CD4-positive, CD25-positive, alpha-beta regulatory T cell (primary cell): Measurements from ENCODE around the gene MACROD2. TPM values are rescaled to one million over a fixed set of nuclear protein-coding genes. Genes with fewer than 3 reads are reported as not detected.

ENCODE experiments used
- ATAC-seq, 2 donors: fragments of 150-1000 bp; cut with Tn5 transposase; one replicate each; pipeline ENCODE4 v1.10.0; 2021; ENCODE audit warnings: low read depth in 2 of 2, moderate number of reproducible peaks in 2 of 2, moderate library complexity in 1 of 2
- DNase-seq, 3 donors: peaks; one replicate each; pipeline versions ENCODE4 v3.0.0 to v3.0.0-alpha.2; 2012 to 2022; ENCODE audit warnings: mixed read lengths in 1 of 3
- H3K27ac ChIP-seq: one replicate; pipeline ENCODE4 v1.7.0; 2013; ENCODE audit warnings: mild to moderate bottlenecking, low read length; ENCODE audit not compliant: insufficient read depth, poor library complexity, severe bottlenecking
- H3K27me3 ChIP-seq: one replicate; pipeline ENCODE4 v1.7.0; 2013; ENCODE audit warnings: low read length; ENCODE audit not compliant: control insufficient read depth, insufficient read depth
- H3K36me3 ChIP-seq: one replicate; pipeline ENCODE4 v1.7.0; 2013; ENCODE audit warnings: mild to moderate bottlenecking, low read length, moderate library complexity; ENCODE audit not compliant: control insufficient read depth, insufficient read depth
- H3K4me1 ChIP-seq: 2 replicates; pipeline ENCODE4 v1.7.0; 2013; ENCODE audit warnings: mild to moderate bottlenecking, low read length; ENCODE audit not compliant: insufficient read depth, control insufficient read depth, poor library complexity, severe bottlenecking
- H3K4me3 ChIP-seq: one replicate; pipeline ENCODE4 v1.7.0; 2013; ENCODE audit warnings: low read depth, mild to moderate bottlenecking, low read length, moderate library complexity
- H3K9me3 ChIP-seq, 2 experiments: 1 replicate in 1 of 2; 2 replicates in 1 of 2; pipeline ENCODE4 v1.7.0; 2013; ENCODE audit warnings: low read length in 2 of 2, mild to moderate bottlenecking in 1 of 2, moderate library complexity in 1 of 2; ENCODE audit not compliant: control insufficient read depth in 2 of 2
- H3K27ac Mint-ChIP-seq, 3 donors: one replicate each; pipeline ENCODE4 v1.8.0; 2020 to 2022; ENCODE audit warnings: mild to moderate bottlenecking in 3 of 3, mixed read lengths in 3 of 3, moderate library complexity in 2 of 3
- H3K27me3 Mint-ChIP-seq: one replicate; pipeline ENCODE4 v1.8.0; 2022; ENCODE audit warnings: mild to moderate bottlenecking, mixed read lengths
- H3K36me3 Mint-ChIP-seq: one replicate; pipeline ENCODE4 v1.8.0; 2020; ENCODE audit warnings: mixed read lengths
- H3K4me1 Mint-ChIP-seq, 4 donors: one replicate each; pipeline ENCODE4 v1.8.0; 2020 to 2022; ENCODE audit warnings: mixed read lengths in 4 of 4, mild to moderate bottlenecking in 1 of 4
- H3K4me3 Mint-ChIP-seq, 4 donors: one replicate each; pipeline ENCODE4 v1.8.0; 2020 to 2022; ENCODE audit warnings: mild to moderate bottlenecking in 4 of 4, mixed read lengths in 4 of 4, moderate library complexity in 3 of 4
- H3K9me3 Mint-ChIP-seq, 7 donors: one replicate each; pipeline ENCODE4 v1.8.0; 2020 to 2022; ENCODE audit warnings: mixed read lengths in 7 of 7, mild to moderate bottlenecking in 3 of 7, moderate library complexity in 2 of 7
- polyA plus RNA-seq, 4 donors: library from polyadenylated mRNA; unstranded; fragments of 300-500 nt; fragmentation: Illumina TruSeq; gene quantifications; one replicate each; pipeline ENCODE4 v1.2.3, GENCODE V29; 2021
- total RNA-seq: library from RNA; stranded (reverse); gene quantifications from one replicate; pipeline ENCODE4 v1.2.3, GENCODE V29; 2022

The MACROD2 gene
- total and polyA plus RNA-seq, 5 donors from 2014 or later: 1.4 TPM; not detected in 4

- Mint-ChIP-seq H3K36me3 (no peaks in the 10 kb centered on the region), H3K4me1 (no peaks in the 10 kb centered on the region), H3K27ac (no peak overlapping the region), H3K27me3 (no peaks in the 10 kb centered on the region), H3K9me3 (peaks cover 2 to 27% (median 6%) of the 10 kb centered on the region in 7 donors), H3K4me3 (no peak overlapping the region)
- no peak overlapping the region for H3K4me3 ChIP-seq
- no peaks in the 10 kb centered on the region for H3K9me3 ChIP-seq
- no peaks in the 10 kb centered on the region for H3K27me3 ChIP-seq
- H3K27ac ChIP-seq: no peak overlapping the region
- no peak for DNase-seq
- no peak for ATAC-seq
- H3K4me1 ChIP-seq: no peaks in the 10 kb centered on the region
- H3K36me3 ChIP-seq: no peaks in the 10 kb centered on the region
These were observed 1868.4 kb downstream of the MACROD2 start for GRCh38 chr20:15863735-15864134.

GRCh38 chr20:15865553-15865952, 1870.2 kb downstream of the MACROD2 start:
- Mint-ChIP-seq H3K9me3 (peaks cover 0 to 31% (median 3%) of the 10 kb centered on the region in 7 donors), H3K27ac (no peak overlapping the region), H3K36me3 (no peaks in the 10 kb centered on the region), H3K4me1 (no peaks in the 10 kb centered on the region), H3K27me3 (no peaks in the 10 kb centered on the region), H3K4me3 (no peak overlapping the region)
- no peaks in the 10 kb centered on the region for H3K9me3 ChIP-seq
- ATAC-seq: no peak
- DNase-seq: no peak
- H3K4me1 ChIP-seq: no peaks in the 10 kb centered on the region
- H3K36me3 ChIP-seq: no peaks in the 10 kb centered on the region
- H3K27ac ChIP-seq: no peak overlapping the region
- no peaks in the 10 kb centered on the region for H3K27me3 ChIP-seq
- no peak overlapping the region for H3K4me3 ChIP-seq

GRCh38 chr20:15866916-15867730, 1871.8 kb downstream of the MACROD2 start:
- no peak for ATAC-seq
- Histone ChIP-seq H3K27ac (no peak overlapping the region), H3K36me3 (no peaks in the 10 kb centered on the region), H3K4me1 (no peaks in the 10 kb centered on the region), H3K9me3 (no peaks in the 10 kb centered on the region), H3K27me3 (no peaks in the 10 kb centered on the region), H3K4me3 (no peak overlapping the region)
- Mint-ChIP-seq H3K36me3 (no peaks in the 10 kb centered on the region), H3K27ac (no peak overlapping the region), H3K9me3 (peaks cover 2 to 35% (median 5%) of the 10 kb centered on the region in 7 donors), H3K4me3 (no peak overlapping the region), H3K27me3 (no peaks in the 10 kb centered on the region), H3K4me1 (no peaks in the 10 kb centered on the region)
- DNase-seq: no peak

GRCh38 chr20:15867899-15868298, 1872.6 kb downstream of the MACROD2 start:
- DNase-seq (no peak), ATAC-seq (no peak)
- Histone ChIP-seq H3K27me3 (no peaks in the 10 kb centered on the region), H3K4me3 (no peak overlapping the region), H3K27ac (no peak overlapping the region), H3K4me1 (no peaks in the 10 kb centered on the region), H3K36me3 (no peaks in the 10 kb centered on the region), H3K9me3 (no peaks in the 10 kb centered on the region)
- Mint-ChIP-seq H3K36me3 (no peaks in the 10 kb centered on the region), H3K27ac (no peak overlapping the region), H3K9me3 (peaks cover 2 to 30% (median 4%) of the 10 kb centered on the region in 7 donors), H3K4me1 (no peaks in the 10 kb centered on the region), H3K4me3 (no peak overlapping the region), H3K27me3 (no peaks in the 10 kb centered on the region)

GRCh38 chr20:15875446-15875845, 1880.1 kb downstream of the MACROD2 start:
- DNase-seq (no peak), ATAC-seq (no peak)
- no peak overlapping the region for H3K4me3 ChIP-seq
- no peaks in the 10 kb centered on the region for H3K4me1 Mint-ChIP-seq
- H3K27ac Mint-ChIP-seq: no peak overlapping the region
- no peaks in the 10 kb centered on the region for H3K36me3 ChIP-seq
- H3K27ac ChIP-seq: no peak overlapping the region
- H3K9me3 ChIP-seq: peaks cover 3 to 4% of the 10 kb centered on the region in 2 experiments
- H3K4me3 Mint-ChIP-seq: no peak overlapping the region
- H3K27me3 ChIP-seq: no peaks in the 10 kb centered on the region
- no peaks in the 10 kb centered on the region for H3K4me1 ChIP-seq
- peaks cover 4 to 17% (median 10%) of the 10 kb centered on the region in 7 donors for H3K9me3 Mint-ChIP-seq
- no peaks in the 10 kb centered on the region for H3K36me3 Mint-ChIP-seq
- H3K27me3 Mint-ChIP-seq: no peaks in the 10 kb centered on the region

GRCh38 chr20:15882553-15882952, 1887.2 kb downstream of the MACROD2 start:
- ATAC-seq (no peak), DNase-seq (no peak)
- Histone ChIP-seq H3K4me1 (no peaks in the 10 kb centered on the region), H3K4me3 (no peak overlapping the region), H3K9me3 (peaks cover 6 to 8% of the 10 kb centered on the region in 2 experiments), H3K27me3 (no peaks in the 10 kb centered on the region), H3K36me3 (no peaks in the 10 kb centered on the region), H3K27ac (no peak overlapping the region)
- Mint-ChIP-seq H3K4me3 (no peak overlapping the region), H3K27ac (no peak overlapping the region), H3K36me3 (no peaks in the 10 kb centered on the region), H3K27me3 (no peaks in the 10 kb centered on the region), H3K4me1 (no peaks in the 10 kb centered on the region), H3K9me3 (peaks cover 0 to 21% (median 7%) of the 10 kb centered on the region in 7 donors)

- Mint-ChIP-seq H3K9me3 (peaks cover 1 to 17% (median 6%) of the 10 kb centered on the region in 7 donors), H3K36me3 (no peaks in the 10 kb centered on the region), H3K27ac (no peak overlapping the region), H3K27me3 (no peaks in the 10 kb centered on the region), H3K4me3 (no peak overlapping the region), H3K4me1 (no peaks in the 10 kb centered on the region)
- ATAC-seq: no peak
- no peaks in the 10 kb centered on the region for H3K27me3 ChIP-seq
- H3K4me1 ChIP-seq: no peaks in the 10 kb centered on the region
- H3K4me3 ChIP-seq: no peak overlapping the region
- DNase-seq: no peak
- no peaks in the 10 kb centered on the region for H3K36me3 ChIP-seq
- H3K27ac ChIP-seq: no peak overlapping the region
- H3K9me3 ChIP-seq: no peaks in the 10 kb centered on the region
These were observed 1890.9 kb downstream of the MACROD2 start for GRCh38 chr20:15886250-15886649.

- Histone ChIP-seq H3K27ac (no peak overlapping the region), H3K9me3 (no peaks in the 10 kb centered on the region), H3K36me3 (no peaks in the 10 kb centered on the region), H3K27me3 (no peaks in the 10 kb centered on the region), H3K4me1 (no peaks in the 10 kb centered on the region), H3K4me3 (no peak overlapping the region)
- H3K4me3 Mint-ChIP-seq: no peak overlapping the region
- H3K36me3 Mint-ChIP-seq: no peaks in the 10 kb centered on the region
- DNase-seq: no peak
- H3K27ac Mint-ChIP-seq: no peak overlapping the region
- H3K4me1 Mint-ChIP-seq: no peaks in the 10 kb centered on the region
- no peak for ATAC-seq
- no peaks in the 10 kb centered on the region for H3K27me3 Mint-ChIP-seq
- peaks cover 1 to 12% (median 7%) of the 10 kb centered on the region in 7 donors for H3K9me3 Mint-ChIP-seq
These were observed 1892.1 kb downstream of the MACROD2 start for GRCh38 chr20:15887387-15887786.
